ENCODE results near the gene ARF6.
A peak's percentile ranks its signal among the peaks of the same experiment; 100 is the strongest.
"Not testable (repeated sequence)": the region's sequence is repeated elsewhere in the genome, so short reads cannot be mapped to it uniquely, and the experiment has no call there.

The ARF6 gene

GRCh38 chr14:49892301-49892635, 614 bp upstream of the ARF6 start:
- peak overlapping the region; percentile 89 for H3K4me3 ChIP-seq (replicated peaks; ENCODE audit: low read depth, low read length)
- TF ChIP-seq CTCF (IDR thresholded peaks at IDR 0.05; ENCODE audit: low read depth, low read length, missing control alignments), result no peak
- DNase-seq (ENCODE audit: extremely low read depth, low read depth), result no peak

GRCh38 chr14:49893309-49894213, 679 bp downstream of the ARF6 start:
- no peak for TF ChIP-seq CTCF (IDR thresholded peaks at IDR 0.05; ENCODE audit: low read depth, low read length, missing control alignments)
- H3K4me3 ChIP-seq (replicated peaks; ENCODE audit: low read depth, low read length), result peak overlapping the region; percentile 89
- no peak for DNase-seq (ENCODE audit: extremely low read depth, low read depth)

GRCh38 chr14:49894214-49895107, 1.6 kb downstream of the ARF6 start:
- DNase-seq (ENCODE audit: extremely low read depth, low read depth), result not testable (repeated sequence)
- H3K4me3 ChIP-seq (replicated peaks; ENCODE audit: low read depth, low read length), result peak overlapping the region; percentile 89

GRCh38 chr14:49895480-49895879, 2.6 kb downstream of the ARF6 start:
- TF ChIP-seq CTCF (IDR thresholded peaks at IDR 0.05; ENCODE audit: low read depth, low read length, missing control alignments), result no peak
- H3K4me3 ChIP-seq (replicated peaks; ENCODE audit: low read depth, low read length), result peak overlapping the region; percentile 89
- no peak for DNase-seq (ENCODE audit: extremely low read depth, low read depth)

- peak overlapping the region; percentile 89 for H3K4me3 ChIP-seq (replicated peaks; ENCODE audit: low read depth, low read length)
- DNase-seq (ENCODE audit: extremely low read depth, low read depth), result not testable (repeated sequence)
These were observed 3.4 kb downstream of the ARF6 start for GRCh38 chr14:49896272-49896671.

- TF ChIP-seq CTCF (IDR thresholded peaks at IDR 0.05; ENCODE audit: low read depth, low read length, missing control alignments), result no peak
- DNase-seq (ENCODE audit: extremely low read depth, low read depth), result no peak
- H3K4me3 ChIP-seq (replicated peaks; ENCODE audit: low read depth, low read length), result peak overlapping the region; percentile 89
These were observed 4.1 kb downstream of the ARF6 start for GRCh38 chr14:49896966-49897365.

GRCh38 chr14:49897414-49897813, 4.5 kb downstream of the ARF6 start:
- no peak for DNase-seq (ENCODE audit: extremely low read depth, low read depth)
- no peak for TF ChIP-seq CTCF (IDR thresholded peaks at IDR 0.05; ENCODE audit: low read depth, low read length, missing control alignments)
- H3K4me3 ChIP-seq (replicated peaks; ENCODE audit: low read depth, low read length), result peak overlapping the region; percentile 89; the same call in 1 of the 2 replicates

Measured in HFF-Myc (cell line).